Glutamatergic neuron (in vitro differentiated cells): ENCODE data around the gene ABI1. TPM values are rescaled to one million over a fixed set of nuclear protein-coding genes. Genes with fewer than 3 reads are reported as not detected.

Experiments used
- DNase-seq: peaks from one replicate; pipeline ENCODE4 v3.0.0; 2022
- H3K27ac Mint-ChIP-seq: one replicate; pipeline ENCODE4 v1.8.0; 2020; ENCODE audit warnings: mild to moderate bottlenecking, mixed read lengths, inconsistent platforms; ENCODE audit not compliant: unreplicated experiment
- H3K27me3 Mint-ChIP-seq: one replicate; pipeline ENCODE4 v1.8.0; 2020; ENCODE audit warnings: mild to moderate bottlenecking, moderate library complexity, mixed read lengths, inconsistent platforms; ENCODE audit not compliant: unreplicated experiment
- H3K36me3 Mint-ChIP-seq: one replicate; pipeline ENCODE4 v1.8.0; 2020; ENCODE audit warnings: mild to moderate bottlenecking, mixed read lengths, inconsistent platforms; ENCODE audit not compliant: unreplicated experiment
- H3K4me1 Mint-ChIP-seq: one replicate; pipeline ENCODE4 v1.8.0; 2020; ENCODE audit warnings: mild to moderate bottlenecking, low read depth, mixed read lengths, inconsistent platforms; ENCODE audit not compliant: unreplicated experiment
- H3K4me3 Mint-ChIP-seq: one replicate; pipeline ENCODE4 v1.8.0; 2020; ENCODE audit warnings: mild to moderate bottlenecking, mixed read lengths, inconsistent platforms; ENCODE audit not compliant: unreplicated experiment
- H3K9me3 Mint-ChIP-seq: one replicate; pipeline ENCODE4 v1.8.0; 2020; ENCODE audit warnings: mild to moderate bottlenecking, moderate library complexity, mixed read lengths, inconsistent platforms; ENCODE audit not compliant: unreplicated experiment
- total RNA-seq: library from RNA; stranded (reverse); fragmentation: NEBNext Ultra II Directional; extraction: Animal tissue kit (Norgen Biotek cat#: 25700); gene quantifications from one replicate; pipeline ENCODE4 v1.2.1, GENCODE V29; 2021; ENCODE audit not compliant: unreplicated experiment
- TF ChIP-seq, protein P1 (sequence below): fragments of 200-600 bp; sonication (generic); IDR thresholded peaks from one replicate; pipeline ENCODE4 v1.5.0; 2021; ENCODE audit not compliant: partially characterized antibody, unreplicated experiment

Gene ABI1
- total RNA-seq, 1 donor from 2014 or later = 37.3 TPM

DNA sequence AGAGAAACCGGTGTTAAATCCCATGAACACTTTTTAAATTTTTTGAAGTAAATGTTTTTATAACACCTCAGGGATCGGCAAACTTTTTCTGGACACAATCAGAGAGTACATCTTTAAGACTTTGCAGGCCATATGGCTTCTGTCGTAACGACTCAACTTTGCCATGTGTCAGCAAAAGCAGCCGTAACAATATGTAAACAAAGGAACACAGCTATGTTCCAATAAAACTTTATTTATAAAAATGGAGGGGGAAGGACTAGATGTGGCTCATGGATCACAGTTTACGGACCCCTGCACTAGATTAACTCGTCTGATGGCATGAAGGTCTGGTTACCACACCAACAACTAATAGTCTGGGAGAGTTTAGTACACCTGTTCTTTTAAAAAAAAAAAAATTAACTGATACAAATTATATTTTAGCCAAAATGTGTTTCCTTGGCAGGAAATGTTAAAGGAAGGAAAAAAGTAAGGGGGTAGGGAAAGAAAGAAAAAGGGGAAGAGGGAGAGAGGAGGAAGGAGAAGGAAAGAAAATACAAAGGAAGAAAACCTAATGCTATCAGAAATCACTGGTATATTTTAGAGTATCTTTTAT, 50.2 kb downstream of the ABI1 start:
- Mint-ChIP-seq H3K4me3 (no peak overlapping the region), H3K4me1 (peaks cover 5% of the 10 kb centered on the region), H3K9me3 (peaks cover 1% of the 10 kb centered on the region), H3K36me3 (no peaks in the 10 kb centered on the region), H3K27me3 (no peaks in the 10 kb centered on the region), H3K27ac (no peak overlapping the region)
- DNase-seq = no peak
- TF ChIP-seq, protein P1, sequence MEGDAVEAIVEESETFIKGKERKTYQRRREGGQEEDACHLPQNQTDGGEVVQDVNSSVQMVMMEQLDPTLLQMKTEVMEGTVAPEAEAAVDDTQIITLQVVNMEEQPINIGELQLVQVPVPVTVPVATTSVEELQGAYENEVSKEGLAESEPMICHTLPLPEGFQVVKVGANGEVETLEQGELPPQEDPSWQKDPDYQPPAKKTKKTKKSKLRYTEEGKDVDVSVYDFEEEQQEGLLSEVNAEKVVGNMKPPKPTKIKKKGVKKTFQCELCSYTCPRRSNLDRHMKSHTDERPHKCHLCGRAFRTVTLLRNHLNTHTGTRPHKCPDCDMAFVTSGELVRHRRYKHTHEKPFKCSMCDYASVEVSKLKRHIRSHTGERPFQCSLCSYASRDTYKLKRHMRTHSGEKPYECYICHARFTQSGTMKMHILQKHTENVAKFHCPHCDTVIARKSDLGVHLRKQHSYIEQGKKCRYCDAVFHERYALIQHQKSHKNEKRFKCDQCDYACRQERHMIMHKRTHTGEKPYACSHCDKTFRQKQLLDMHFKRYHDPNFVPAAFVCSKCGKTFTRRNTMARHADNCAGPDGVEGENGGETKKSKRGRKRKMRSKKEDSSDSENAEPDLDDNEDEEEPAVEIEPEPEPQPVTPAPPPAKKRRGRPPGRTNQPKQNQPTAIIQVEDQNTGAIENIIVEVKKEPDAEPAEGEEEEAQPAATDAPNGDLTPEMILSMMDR = no peak

DNA sequence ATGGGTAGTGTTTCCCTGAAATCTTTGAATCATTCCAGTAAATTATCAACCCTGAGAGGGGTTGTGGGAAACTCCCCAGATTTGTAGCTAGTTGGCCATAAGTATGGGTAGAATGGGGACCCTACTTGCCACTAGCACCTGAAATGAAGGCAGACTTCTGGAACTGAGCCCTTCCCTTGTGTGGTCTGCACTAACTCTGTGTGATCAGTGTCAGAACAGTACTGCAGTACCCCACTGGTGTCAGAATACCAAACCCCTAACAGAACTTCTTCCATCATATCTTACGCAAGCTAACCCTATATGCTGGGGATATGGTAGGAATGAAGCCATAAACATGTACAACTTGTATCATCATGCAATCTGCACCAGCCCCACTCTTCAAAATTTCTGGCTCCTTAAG, 50.8 kb downstream of the ABI1 start:
- TF ChIP-seq, protein P1 = no peak
- Mint-ChIP-seq H3K9me3 (peaks cover 1% of the 10 kb centered on the region), H3K27me3 (no peaks in the 10 kb centered on the region), H3K36me3 (no peaks in the 10 kb centered on the region), H3K4me1 (peaks cover 7% of the 10 kb centered on the region), H3K4me3 (no peak overlapping the region), H3K27ac (no peak overlapping the region)
- no peak for DNase-seq

DNA sequence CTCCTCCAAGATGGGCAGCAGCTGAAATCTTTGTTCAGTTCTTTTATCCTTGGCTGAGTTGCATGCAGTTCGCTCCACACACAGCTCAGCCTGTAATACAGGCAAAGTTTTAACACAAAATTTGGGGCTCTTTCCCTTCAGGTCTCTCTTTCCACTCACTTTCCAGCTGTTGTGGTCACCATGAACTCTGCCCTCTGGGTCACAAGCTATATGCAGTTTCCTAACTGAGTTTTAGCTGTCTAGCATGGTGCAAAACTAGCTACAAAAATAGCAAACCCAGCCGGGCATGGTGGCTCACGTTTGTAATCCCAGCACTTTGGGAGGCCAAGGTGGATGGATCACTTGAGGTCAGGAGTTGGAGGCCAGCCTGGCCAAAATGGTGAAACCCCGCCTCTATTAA, 53.2 kb downstream of the ABI1 start:
- H3K9me3 Mint-ChIP-seq = peaks cover 1% of the 10 kb centered on the region
- DNase-seq = no peak

DNA sequence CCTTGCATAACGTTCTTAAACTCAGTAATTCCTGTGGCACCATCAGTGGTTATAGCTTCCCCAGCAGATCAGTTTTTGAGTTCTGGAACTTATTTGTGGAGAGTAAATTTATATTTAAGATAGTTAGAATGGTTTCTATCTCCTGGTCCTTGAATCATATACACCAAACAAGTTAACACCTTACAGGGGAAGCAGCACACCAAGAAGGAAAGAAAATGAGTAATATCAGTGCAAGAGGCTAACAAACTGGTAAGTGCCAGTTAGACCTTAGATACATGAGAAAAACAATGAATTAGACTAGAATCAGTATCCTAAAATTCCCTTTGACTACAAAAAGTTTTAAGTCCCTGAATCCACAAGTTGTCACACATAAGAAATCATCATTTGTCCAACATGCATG, 54.2 kb downstream of the ABI1 start:
- H3K4me3 Mint-ChIP-seq = no peak overlapping the region
- H3K27me3 Mint-ChIP-seq = no peaks in the 10 kb centered on the region
- no peak for DNase-seq
- H3K36me3 Mint-ChIP-seq = no peaks in the 10 kb centered on the region
- peaks cover 15% of the 10 kb centered on the region for H3K4me1 Mint-ChIP-seq
- H3K9me3 Mint-ChIP-seq = peaks cover 1% of the 10 kb centered on the region
- no peak overlapping the region for H3K27ac Mint-ChIP-seq
- TF ChIP-seq, protein P1 = no peak

More for the DNA sequence above, 53.2 kb downstream of the ABI1 start:
- TF ChIP-seq, protein P1 = no peak
- H3K27ac Mint-ChIP-seq = no peak overlapping the region
- H3K4me3 Mint-ChIP-seq = no peak overlapping the region
- no peaks in the 10 kb centered on the region for H3K36me3 Mint-ChIP-seq
- H3K27me3 Mint-ChIP-seq = no peaks in the 10 kb centered on the region
- H3K4me1 Mint-ChIP-seq = peaks cover 12% of the 10 kb centered on the region

DNA sequence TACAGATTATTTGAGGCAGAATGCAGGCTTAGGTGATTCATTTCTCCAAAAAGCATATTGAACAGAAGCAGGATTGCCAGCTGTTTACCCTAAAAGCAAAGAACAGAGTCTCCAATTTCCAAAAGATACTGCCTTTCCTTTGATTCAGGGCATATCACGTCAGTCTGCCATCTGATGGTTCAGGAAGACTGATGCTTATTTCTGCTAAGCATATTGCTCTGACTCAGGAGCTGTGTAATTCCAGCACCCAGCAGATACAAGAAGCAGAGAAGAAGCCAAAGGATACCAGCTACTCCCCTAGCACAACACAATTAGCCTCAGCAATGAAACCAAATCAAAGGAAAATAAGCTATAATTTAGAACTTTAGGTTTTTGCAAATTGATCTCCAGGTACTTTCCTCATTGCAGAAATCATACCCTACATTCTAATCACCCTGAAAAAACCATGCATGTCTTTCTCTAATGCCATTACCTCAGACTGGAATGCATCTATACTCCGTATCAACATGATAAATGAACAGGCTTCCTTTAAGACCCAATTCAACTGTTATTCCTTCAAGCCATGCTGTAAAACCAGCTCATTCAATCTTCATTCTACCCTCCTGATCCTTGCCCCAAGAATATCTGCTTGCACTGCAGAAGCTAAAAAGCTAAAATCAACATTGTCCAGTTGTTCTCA, 55.1 kb downstream of the ABI1 start:
- no peaks in the 10 kb centered on the region for H3K27me3 Mint-ChIP-seq
- peaks cover under 1% of the 10 kb centered on the region for H3K9me3 Mint-ChIP-seq
- H3K4me3 Mint-ChIP-seq = no peak overlapping the region
- H3K4me1 Mint-ChIP-seq = peaks cover 15% of the 10 kb centered on the region
- H3K36me3 Mint-ChIP-seq = no peaks in the 10 kb centered on the region
- no peak overlapping the region for H3K27ac Mint-ChIP-seq
- TF ChIP-seq, protein P1 = no peak
- DNase-seq = no peak
